HG03135 (cell line): ENCODE data around the gene FASTK.

Experiments
- ATAC-seq: cut with Tn5 transposase; IDR thresholded peaks from one replicate; pipeline ENCODE4 v1.9.1; 2021; ENCODE audit warnings: mild to moderate bottlenecking, moderate library complexity; ENCODE audit not compliant: unreplicated experiment

Gene FASTK

GRCh38 chr7:151118108-151119054 is 37.8 kb upstream of the FASTK start:
- ATAC-seq, result no peak

GRCh38 chr7:151117565-151117964 is 37.0 kb upstream of the FASTK start:
- no peak for ATAC-seq

GRCh38 chr7:151116603-151117440 is 36.2 kb upstream of the FASTK start:
- no peak for ATAC-seq

- ATAC-seq, result no peak
These were observed 35.3 kb upstream of the FASTK start for GRCh38 chr7:151115836-151116418.

GRCh38 chr7:151115121-151115835 is 34.7 kb upstream of the FASTK start:
- no peak for ATAC-seq

GRCh38 chr7:151114151-151115090 is 33.8 kb upstream of the FASTK start:
- no peak for ATAC-seq

- ATAC-seq, result no peak
These were observed 32.9 kb upstream of the FASTK start for GRCh38 chr7:151113344-151114150.

- peak; percentile 52 for ATAC-seq
These were observed 30.5 kb upstream of the FASTK start for GRCh38 chr7:151110941-151111645.

- ATAC-seq, result no peak
These were observed 29.8 kb upstream of the FASTK start for GRCh38 chr7:151110236-151110940.

GRCh38 chr7:151109094-151110048 is 28.8 kb upstream of the FASTK start:
- no peak for ATAC-seq

- ATAC-seq, result no peak
These were observed 27.3 kb upstream of the FASTK start for GRCh38 chr7:151107882-151108281.

GRCh38 chr7:151104411-151105235 is 24.0 kb upstream of the FASTK start:
- no peak for ATAC-seq

- ATAC-seq, result no peak
These were observed 23.4 kb upstream of the FASTK start for GRCh38 chr7:151103973-151104372.

GRCh38 chr7:151102991-151103390 is 22.4 kb upstream of the FASTK start:
- no peak for ATAC-seq

GRCh38 chr7:151101621-151102396 is 21.2 kb upstream of the FASTK start:
- no peak for ATAC-seq
